HepG2 (cell line): ENCODE data around the gene SOCS1. TPM values are rescaled to one million over a fixed set of nuclear protein-coding genes. Genes with fewer than 3 reads are reported as not detected.

ENCODE experiments used
- CBX1 ChIP-seq: IDR thresholded peaks from one replicate; pipeline ENCODE4 v1.6.1; 2016; ENCODE audit warnings: antibody characterized with exemption, low read depth
- IRF9 ChIP-seq: sonication (generic); formaldehyde crosslinking; IDR thresholded peaks from 2 replicates; pipeline ENCODE4 v1.8.0; 2022; ENCODE audit warnings: missing genetic modification reagents, mild to moderate bottlenecking, borderline replicate concordance
- MAX ChIP-seq: IDR thresholded peaks from 2 replicates; pipeline ENCODE4 v1.6.1; 2012; ENCODE audit warnings: inconsistent platforms
- MTERF4 ChIP-seq: sonication (generic); formaldehyde crosslinking; IDR thresholded peaks from 2 replicates; pipeline ENCODE4 v1.8.0; 2023; ENCODE audit warnings: mild to moderate bottlenecking, missing genetic modification reagents
- NFIB ChIP-seq: sonication (generic); formaldehyde crosslinking; IDR thresholded peaks from 2 replicates; pipeline ENCODE4 v1.9.0; 2021; ENCODE audit warnings: missing genetic modification reagents, mild to moderate bottlenecking, borderline replicate concordance
- NKX3-1 ChIP-seq: sonication (generic); formaldehyde crosslinking; IDR thresholded peaks from 2 replicates; pipeline ENCODE4 v1.5.0; 2020; ENCODE audit warnings: missing genetic modification reagents
- PBX3 ChIP-seq: sonication (generic); formaldehyde crosslinking; IDR thresholded peaks from 2 replicates; pipeline ENCODE4 v1.8.1; 2023; ENCODE audit warnings: missing genetic modification reagents, inconsistent platforms, borderline replicate concordance
- RBM22 ChIP-seq: fragments of 200-400 bp; formaldehyde crosslinking; optimal IDR thresholded peaks from 2 replicates; pipeline ENCODE3; 2017; ENCODE audit warnings: mild to moderate bottlenecking, low read length, moderate library complexity
- STAG1 ChIP-seq: sonication (generic); formaldehyde crosslinking; IDR thresholded peaks from 2 replicates; pipeline ENCODE4 v1.4.0; 2020; ENCODE audit warnings: missing genetic modification reagents
- TRAFD1 ChIP-seq: sonication (generic); formaldehyde crosslinking; IDR thresholded peaks from 2 replicates; pipeline ENCODE4 v1.5.1; 2020; ENCODE audit warnings: missing genetic modification reagents, mild to moderate bottlenecking, borderline replicate concordance
- XBP1 ChIP-seq: sonication (generic); formaldehyde crosslinking; IDR thresholded peaks from 2 replicates; pipeline ENCODE4 v1.5.0; 2020; ENCODE audit warnings: missing genetic modification reagents
- ZBTB33 ChIP-seq: sonication (generic); formaldehyde crosslinking; IDR thresholded peaks from 2 replicates; pipeline ENCODE4 v1.4.0; 2020; ENCODE audit warnings: missing genetic modification reagents
- ZIK1 ChIP-seq: sonication (generic); formaldehyde crosslinking; IDR thresholded peaks from 2 replicates; pipeline ENCODE4 v1.5.0; 2020; ENCODE audit warnings: mild to moderate bottlenecking, low read depth, missing genetic modification reagents, borderline replicate concordance
- ZNF10 ChIP-seq: sonication (generic); formaldehyde crosslinking; IDR thresholded peaks from 2 replicates; pipeline ENCODE4 v1.4.0; 2020; ENCODE audit warnings: mild to moderate bottlenecking, low read depth, missing genetic modification reagents, borderline replicate concordance
- ZNF121 ChIP-seq: sonication (generic); formaldehyde crosslinking; IDR thresholded peaks from 2 replicates; pipeline ENCODE4 v1.5.0; 2020; ENCODE audit warnings: mild to moderate bottlenecking, missing genetic modification reagents
- ZNF124 ChIP-seq: sonication (generic); formaldehyde crosslinking; IDR thresholded peaks from 2 replicates; pipeline ENCODE4 v1.4.0; 2020; ENCODE audit warnings: missing genetic modification reagents
- ZNF160 ChIP-seq: sonication (generic); formaldehyde crosslinking; IDR thresholded peaks from 2 replicates; pipeline ENCODE4 v1.8.0; 2022; ENCODE audit warnings: mild to moderate bottlenecking, inconsistent platforms, missing genetic modification reagents
- ZNF333 ChIP-seq: sonication (generic); formaldehyde crosslinking; IDR thresholded peaks from 2 replicates; pipeline ENCODE4 v1.4.0; 2020; ENCODE audit warnings: mild to moderate bottlenecking, missing genetic modification reagents, borderline replicate concordance
- ZNF33B ChIP-seq: sonication (generic); formaldehyde crosslinking; IDR thresholded peaks from 2 replicates; pipeline ENCODE4 v1.5.1; 2020; ENCODE audit warnings: mild to moderate bottlenecking, missing genetic modification reagents
- ZNF354B ChIP-seq: sonication (generic); formaldehyde crosslinking; IDR thresholded peaks from 2 replicates; pipeline ENCODE4 v1.8.0; 2022; ENCODE audit warnings: mild to moderate bottlenecking, missing genetic modification reagents
- polyA plus RNA-seq, 8 experiments: library from polyadenylated mRNA; depleted of rRNA in 3 of 8; stranded (reverse) in 7 of 8; unstranded in 1 of 8; fragments of >200 nt; fragmentation: Illumina TruSeq in 4 of 8; extraction: Trizol in 4 of 8; gene quantifications; 2 replicates each; pipeline versions ENCODE4 v1.2.1 to v1.2.3, GENCODE V29; 2011 to 2016; ENCODE audit warnings: low read depth in 4 of 8, missing spikeins in 1 of 8, mixed read lengths in 1 of 8; ENCODE audit not compliant: insufficient read depth in 1 of 8
- total RNA-seq, 5 experiments: library from RNA; depleted of rRNA; stranded (reverse); fragments of >200 nt; fragmentation: Illumina TruSeq; extraction: Trizol; gene quantifications; 2 replicates each; pipeline ENCODE4 v1.2.3, GENCODE V29; 2016; ENCODE audit warnings: low read depth in 1 of 5

SOCS1 gene
- total and polyA plus RNA-seq, 2 of the 13 experiments (the other 11 are each of a cell fraction or from before 2014, with no cell fraction given), result 5.3 to 6.3 TPM

GRCh38 chr16:11251525-11252481 lies 4.2 kb downstream of the SOCS1 start (continued):
- TF ChIP-seq TRAFD1, result no peak
- TF ChIP-seq ZNF124 (CRISPR knock-in tag), result no peak
- TF ChIP-seq PBX3 (CRISPR knock-in tag), result no peak
- no peak for TF ChIP-seq ZNF354B (CRISPR knock-in tag)
- no peak for TF ChIP-seq MTERF4 (CRISPR knock-in tag)
- no peak for TF ChIP-seq ZNF33B (CRISPR knock-in tag)
- TF ChIP-seq ZNF333 (CRISPR knock-in tag), result no peak
- peak; percentile 89; the same call in 1 of the 2 replicates for TF ChIP-seq ZBTB33 (CRISPR knock-in tag)
- TF ChIP-seq XBP1 (CRISPR knock-in tag), result no peak
- no peak for TF ChIP-seq ZNF10 (CRISPR knock-in tag)
- TF ChIP-seq RBM22, result peak; percentile 51
- TF ChIP-seq NFIB (CRISPR knock-in tag), result no peak
- no peak for TF ChIP-seq ZNF160 (CRISPR knock-in tag)
- peak; percentile 20; the same call in 1 of the 2 replicates for TF ChIP-seq MAX
- TF ChIP-seq IRF9 (CRISPR knock-in tag), result no peak
- no peak for TF ChIP-seq CBX1
- TF ChIP-seq NKX3-1 (CRISPR knock-in tag), result no peak
- TF ChIP-seq ZIK1 (CRISPR knock-in tag), result no peak
- no peak for TF ChIP-seq STAG1 (CRISPR knock-in tag)
- no peak for TF ChIP-seq ZNF121 (CRISPR knock-in tag)
